ENCODE results near the gene OR2S2.

OR2S2 gene

DNA sequence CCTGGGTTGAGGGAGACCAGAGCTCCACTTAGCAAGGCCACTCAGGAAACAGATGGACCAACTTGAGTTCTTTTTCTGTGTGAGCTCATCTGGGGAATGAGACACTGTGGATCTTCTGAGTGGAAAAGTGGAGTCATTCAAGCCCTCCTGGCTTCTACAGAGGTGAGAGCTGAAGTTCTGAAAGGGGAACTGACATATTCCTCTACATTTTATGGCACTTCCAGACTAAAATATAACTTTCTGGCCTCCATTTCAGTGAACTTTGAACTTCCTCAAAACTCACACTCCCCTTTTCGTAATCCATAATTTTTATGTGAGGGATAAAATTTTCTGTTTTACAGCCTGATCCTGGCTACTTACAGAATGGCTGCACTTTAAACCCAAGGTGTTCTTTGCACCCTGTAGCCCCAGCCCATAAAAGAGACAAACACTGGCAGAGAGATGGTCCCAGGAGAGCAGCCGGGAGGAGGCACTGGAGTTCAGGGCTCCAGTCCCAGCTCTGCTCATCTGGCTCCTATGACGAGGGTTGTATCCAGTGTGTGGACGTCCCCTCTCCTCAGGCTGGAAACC is 37.8 kb downstream of the OR2S2 start:
- TF ChIP-seq ARNT (IDR thresholded peaks at IDR 0.05) = no peak
- TF ChIP-seq CTBP1 (IDR thresholded peaks at IDR 0.05; ENCODE audit: borderline replicate concordance) = no peak
- TF ChIP-seq NFRKB (IDR thresholded peaks at IDR 0.05) = no peak
- no peak for TF ChIP-seq ELF4 (IDR thresholded peaks at IDR 0.05)
- no peak for TF ChIP-seq FOXM1 (IDR thresholded peaks at IDR 0.05; ENCODE audit: borderline replicate concordance)
- no peak for TF ChIP-seq BHLHE40 (IDR thresholded peaks at IDR 0.05; ENCODE audit: borderline replicate concordance)
- no peak for TF ChIP-seq FOXK2 (IDR thresholded peaks at IDR 0.05)
- no peak for TF ChIP-seq ZNF384 (IDR thresholded peaks at IDR 0.05)
- TF ChIP-seq L3MBTL2 (conservative IDR thresholded peaks at IDR 0.05) = no peak
- TF ChIP-seq FOXA1 (IDR thresholded peaks at IDR 0.05) = no peak
- no peak for TF ChIP-seq SP1 (IDR thresholded peaks at IDR 0.05)
- no peak for TF ChIP-seq TARDBP (IDR thresholded peaks at IDR 0.05)
- TF ChIP-seq, protein P1, sequence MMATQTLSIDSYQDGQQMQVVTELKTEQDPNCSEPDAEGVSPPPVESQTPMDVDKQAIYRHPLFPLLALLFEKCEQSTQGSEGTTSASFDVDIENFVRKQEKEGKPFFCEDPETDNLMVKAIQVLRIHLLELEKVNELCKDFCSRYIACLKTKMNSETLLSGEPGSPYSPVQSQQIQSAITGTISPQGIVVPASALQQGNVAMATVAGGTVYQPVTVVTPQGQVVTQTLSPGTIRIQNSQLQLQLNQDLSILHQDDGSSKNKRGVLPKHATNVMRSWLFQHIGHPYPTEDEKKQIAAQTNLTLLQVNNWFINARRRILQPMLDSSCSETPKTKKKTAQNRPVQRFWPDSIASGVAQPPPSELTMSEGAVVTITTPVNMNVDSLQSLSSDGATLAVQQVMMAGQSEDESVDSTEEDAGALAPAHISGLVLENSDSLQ (IDR thresholded peaks at IDR 0.05) = no peak
- TF ChIP-seq LEF1 (IDR thresholded peaks at IDR 0.05; ENCODE audit: borderline replicate concordance) = no peak
- POLR2A ChIA-PET = no interaction called here
- CTCF ChIA-PET = interaction anchor here (1.3 kb wide), 1 partner anchor 15 kb away, joined by 4 read pairs; no protein-coding TSS in a partner anchor
- DNase-seq (ENCODE audit: extremely low spot score) = no peak

DNA sequence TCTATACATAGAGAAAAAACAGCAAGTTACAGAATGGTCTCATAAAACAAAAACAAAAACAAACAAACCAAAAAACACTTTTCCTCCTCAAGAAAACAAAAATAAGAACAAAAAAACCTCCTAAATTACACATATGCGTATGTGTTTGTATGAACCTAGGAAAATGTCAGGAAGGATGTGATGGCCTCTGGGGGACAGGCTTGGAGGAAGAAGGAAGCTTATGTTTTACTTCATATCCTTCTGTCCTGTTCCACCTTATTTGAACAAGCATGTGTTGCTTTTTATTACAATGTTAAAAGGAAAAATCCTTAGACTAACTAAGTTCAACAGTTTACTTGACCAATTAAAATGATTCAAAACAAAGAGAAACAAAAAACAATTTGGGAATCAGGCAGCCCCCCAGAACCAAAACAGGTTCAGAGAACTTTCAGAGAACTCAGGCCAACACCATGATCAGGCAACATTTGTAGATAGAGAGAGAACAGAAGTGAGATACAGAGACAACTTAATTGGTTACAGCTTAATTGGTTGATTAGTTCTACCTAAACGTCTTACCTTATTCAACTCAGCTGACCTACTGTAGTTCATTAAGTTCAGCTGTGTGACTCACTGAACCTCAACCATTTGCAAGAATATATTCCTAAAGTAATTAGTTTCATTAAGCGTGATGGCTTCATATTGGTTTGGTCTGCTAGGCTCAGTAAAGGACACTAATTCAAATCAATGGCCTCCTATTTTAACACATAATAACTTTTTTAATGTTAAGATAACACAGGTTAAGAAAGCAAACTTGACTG is 38.5 kb downstream of the OR2S2 start:
- CTCF ChIA-PET = interaction anchor here (0.9 kb wide), 1 partner anchor 8 kb away, joined by 3 read pairs; no protein-coding TSS in a partner anchor

DNA sequence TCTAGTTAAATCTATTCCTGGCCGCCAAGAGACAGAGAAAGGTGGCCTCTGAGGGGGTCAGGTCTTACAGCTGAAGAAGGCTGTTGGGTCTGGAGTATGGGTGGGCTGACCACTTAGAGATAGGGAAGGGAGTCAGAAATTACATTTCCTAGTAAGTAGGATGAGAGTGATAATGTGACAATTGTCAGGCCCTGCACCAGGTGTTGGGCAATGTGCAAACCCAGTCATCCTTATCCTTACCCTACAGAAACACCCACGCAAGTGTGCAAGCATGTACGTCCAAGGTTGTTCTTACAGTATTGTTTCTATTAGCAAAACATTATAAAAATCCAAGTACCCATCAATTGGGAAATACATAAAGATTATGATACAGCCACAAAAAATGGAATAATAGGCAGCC is 39.2 kb downstream of the OR2S2 start:
- DNase-seq (ENCODE audit: extremely low spot score) = no peak
- ChIA-PET CTCF (interaction anchor here (0.9 kb wide), 1 partner anchor 8 kb away, joined by 3 read pairs; no protein-coding TSS in a partner anchor), POLR2A (no interaction called here)
- TF ChIP-seq CTBP1 (IDR thresholded peaks at IDR 0.05; ENCODE audit: borderline replicate concordance) = no peak
- TF ChIP-seq NFRKB (IDR thresholded peaks at IDR 0.05) = no peak
- TF ChIP-seq LEF1 (IDR thresholded peaks at IDR 0.05; ENCODE audit: borderline replicate concordance) = no peak
- no peak for TF ChIP-seq TARDBP (IDR thresholded peaks at IDR 0.05)
- no peak for TF ChIP-seq BHLHE40 (IDR thresholded peaks at IDR 0.05; ENCODE audit: borderline replicate concordance)

More for the DNA sequence above, 38.5 kb downstream of the OR2S2 start:
- DNase-seq (ENCODE audit: extremely low spot score) = no peak
- POLR2A ChIA-PET = no interaction called here
- TF ChIP-seq FOXM1 (IDR thresholded peaks at IDR 0.05; ENCODE audit: borderline replicate concordance) (no peak), L3MBTL2 (conservative IDR thresholded peaks at IDR 0.05) (no peak), LEF1 (IDR thresholded peaks at IDR 0.05; ENCODE audit: borderline replicate concordance) (no peak), NFRKB (IDR thresholded peaks at IDR 0.05) (no peak), ELF4 (IDR thresholded peaks at IDR 0.05) (no peak), CTBP1 (IDR thresholded peaks at IDR 0.05; ENCODE audit: borderline replicate concordance) (no peak), BHLHE40 (IDR thresholded peaks at IDR 0.05; ENCODE audit: borderline replicate concordance) (no peak), HDGF (IDR thresholded peaks at IDR 0.05; ENCODE audit: borderline replicate concordance) (no peak), SUZ12 (IDR thresholded peaks at IDR 0.05) (no peak), TARDBP (IDR thresholded peaks at IDR 0.05) (no peak), ARNT (IDR thresholded peaks at IDR 0.05) (no peak), SP1 (IDR thresholded peaks at IDR 0.05) (no peak), FOXA1 (IDR thresholded peaks at IDR 0.05) (no peak), FOXK2 (IDR thresholded peaks at IDR 0.05) (no peak), ZNF384 (IDR thresholded peaks at IDR 0.05) (no peak)
- TF ChIP-seq, protein P1 (IDR thresholded peaks at IDR 0.05) = no peak

DNA sequence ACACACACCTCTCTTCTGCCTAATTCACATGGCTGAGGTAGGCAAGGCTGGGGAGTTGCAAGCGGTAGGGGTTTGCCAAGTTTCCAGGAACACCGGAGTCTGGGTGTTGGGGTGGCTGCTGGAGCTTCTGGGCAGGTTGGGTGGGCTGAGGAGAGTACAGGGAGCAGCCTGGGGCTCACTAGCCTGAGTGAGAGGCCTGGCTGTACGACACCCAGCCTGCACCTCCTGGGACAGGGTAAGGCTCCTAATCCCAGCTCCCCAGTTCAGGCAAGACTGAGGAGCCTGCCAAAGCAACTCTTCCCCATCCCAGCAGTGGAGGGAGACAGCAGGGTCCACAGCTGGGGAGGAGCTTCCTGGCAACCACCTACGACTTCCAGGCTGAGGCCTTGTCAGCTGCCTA is 40.7 kb downstream of the OR2S2 start:
- DNase-seq (ENCODE audit: extremely low spot score) = no peak
- CTCF ChIA-PET = no interaction called here
- no peak for TF ChIP-seq CTBP1 (IDR thresholded peaks at IDR 0.05; ENCODE audit: borderline replicate concordance)
- TF ChIP-seq LEF1 (IDR thresholded peaks at IDR 0.05; ENCODE audit: borderline replicate concordance) = no peak
- no peak for TF ChIP-seq FOXM1 (IDR thresholded peaks at IDR 0.05; ENCODE audit: borderline replicate concordance)
- TF ChIP-seq BHLHE40 (IDR thresholded peaks at IDR 0.05; ENCODE audit: borderline replicate concordance) = no peak
- TF ChIP-seq ZNF384 (IDR thresholded peaks at IDR 0.05) = no peak
- TF ChIP-seq, protein P1 (IDR thresholded peaks at IDR 0.05) = no peak
- TF ChIP-seq ARNT (IDR thresholded peaks at IDR 0.05) = no peak
- TF ChIP-seq SUZ12 (IDR thresholded peaks at IDR 0.05) = no peak
- no peak for TF ChIP-seq ELF4 (IDR thresholded peaks at IDR 0.05)
- no peak for TF ChIP-seq SP1 (IDR thresholded peaks at IDR 0.05)
- no peak for TF ChIP-seq TARDBP (IDR thresholded peaks at IDR 0.05)
- TF ChIP-seq NFRKB (IDR thresholded peaks at IDR 0.05) = no peak
- no peak for TF ChIP-seq HDGF (IDR thresholded peaks at IDR 0.05; ENCODE audit: borderline replicate concordance)
- no peak for TF ChIP-seq FOXK2 (IDR thresholded peaks at IDR 0.05)
- TF ChIP-seq FOXA1 (IDR thresholded peaks at IDR 0.05) = no peak
- no peak for TF ChIP-seq L3MBTL2 (conservative IDR thresholded peaks at IDR 0.05)
- POLR2A ChIA-PET = no interaction called here

DNA sequence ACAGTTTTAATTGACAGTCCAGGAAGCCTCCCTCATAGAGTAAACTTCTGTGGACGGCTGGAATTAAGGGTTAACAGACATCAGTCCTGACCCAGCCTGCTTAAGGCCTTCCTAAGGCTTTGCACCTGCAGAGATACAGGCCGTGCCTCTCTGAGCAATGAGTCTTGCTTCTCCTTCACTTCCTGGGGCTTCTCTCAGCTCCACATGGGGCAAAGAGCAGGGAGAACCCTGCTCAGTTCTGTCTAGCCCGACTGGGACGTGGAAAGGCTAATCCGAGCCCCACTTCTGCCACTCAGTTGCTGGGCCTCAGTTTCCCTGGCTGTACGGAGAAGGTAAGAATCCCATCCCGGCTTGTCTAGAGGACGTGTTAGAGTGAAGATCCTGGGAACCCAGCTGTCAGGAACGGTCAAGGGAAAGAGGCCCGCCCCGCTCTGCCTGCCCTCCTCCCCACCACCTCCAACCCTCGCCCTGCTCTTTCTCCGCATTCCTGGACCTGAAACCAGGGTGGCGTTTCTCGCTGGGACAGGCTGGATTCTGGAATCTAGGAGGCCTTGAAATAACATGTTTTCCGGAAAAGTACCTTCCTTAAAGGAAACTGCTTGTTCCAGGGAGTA is 42.2 kb downstream of the OR2S2 start:
- ChIA-PET POLR2A (no interaction called here), CTCF (no interaction called here)
- no peak for DNase-seq (ENCODE audit: extremely low spot score)
- no peak for TF ChIP-seq ELF4 (IDR thresholded peaks at IDR 0.05)
- TF ChIP-seq SUZ12 (IDR thresholded peaks at IDR 0.05) = no peak
- no peak for TF ChIP-seq LEF1 (IDR thresholded peaks at IDR 0.05; ENCODE audit: borderline replicate concordance)
- no peak for TF ChIP-seq FOXA1 (IDR thresholded peaks at IDR 0.05)
- TF ChIP-seq BHLHE40 (IDR thresholded peaks at IDR 0.05; ENCODE audit: borderline replicate concordance) = no peak
- no peak for TF ChIP-seq CTBP1 (IDR thresholded peaks at IDR 0.05; ENCODE audit: borderline replicate concordance)
- TF ChIP-seq ZNF384 (IDR thresholded peaks at IDR 0.05) = no peak
- no peak for TF ChIP-seq HDGF (IDR thresholded peaks at IDR 0.05; ENCODE audit: borderline replicate concordance)
- no peak for TF ChIP-seq FOXK2 (IDR thresholded peaks at IDR 0.05)
- TF ChIP-seq FOXM1 (IDR thresholded peaks at IDR 0.05; ENCODE audit: borderline replicate concordance) = no peak
- no peak for TF ChIP-seq NFRKB (IDR thresholded peaks at IDR 0.05)
- no peak for TF ChIP-seq SP1 (IDR thresholded peaks at IDR 0.05)
- TF ChIP-seq TARDBP (IDR thresholded peaks at IDR 0.05) = no peak

Data from HEK293T (cell line).